ENCODE measurements around the gene ADNP. TPM values are rescaled to one million over a fixed set of nuclear protein-coding genes. Genes with fewer than 3 reads are reported as not detected.

The ADNP gene
- total and polyA plus RNA-seq, 10 of the 15 experiments (the other 5 are each of a cell fraction or from before 2014, with no cell fraction given): 23.0 to 74.4 (median 34.9) TPM

- ATAC-seq (no peak), FAIRE-seq (no peak), DNase-seq (ENCODE audit: low read depth, low spot score) (no peak)
- no peak overlapping the region for H2AFZ ChIP-seq (ENCODE audit: control insufficient read depth, low read depth, low read length)
- BruUV-seq (replicated peaks): no TSS peak
- WGBS (ENCODE audit: insufficient coverage, insufficient replicate concordance, low lambda C conversion rate, missing lambda C conversion rate): 79% methylated on average over 4 of the region's 4 CpGs
- H3K4me3 ChIP-seq: no peak overlapping the region
- ChIA-PET RAD21 (ENCODE audit: unreplicated experiment) (interaction anchor here (2.9 kb wide), 1 partner anchor 154 kb away, joined by 10 read pairs; the partner anchor contains the start of gene BCAS4), POLR2A (no interaction called here), CTCF (interaction anchor here (0.9 to 1.9 kb wide), 3 partner anchors 10 to 154 kb away, joined by 3 to 8 read pairs (median 6); partner anchors contain the start of genes BCAS4 and DPM1), SMC1A (ENCODE audit: uncharacterized antibody, unreplicated experiment) (interaction anchor here (1.9 kb wide), 1 partner anchor 154 kb away, joined by 4 read pairs; the partner anchor contains the start of gene BCAS4)
- no peaks in the 10 kb centered on the region for H3K4me1 ChIP-seq (ENCODE audit: control insufficient read depth, insufficient read depth, low read length)
- no peaks in the 10 kb centered on the region for H3K27me3 ChIP-seq (replicated peaks in 1 of 2; ENCODE audit: control insufficient read depth in 2 of 2, insufficient read depth in 2 of 2, low read length in 1 of 2)
- peaks cover 1% of the 10 kb centered on the region for H3K79me2 ChIP-seq (ENCODE audit: control insufficient read depth, insufficient read depth, low read length)
- H3K27ac ChIP-seq (ENCODE audit: control insufficient read depth, insufficient read depth): no peak overlapping the region
- intact Hi-C loops (cut with micrococcal nuclease; ENCODE audit: unreplicated experiment) (no loop called here), in situ Hi-C loops (cut with MboI) (no loop called here)
- H3K9me3 ChIP-seq (replicated peaks; ENCODE audit: control insufficient read depth, insufficient read depth, low read length): no peaks in the 10 kb centered on the region
- H4K20me1 ChIP-seq (ENCODE audit: control insufficient read depth, insufficient read depth): no peaks in the 10 kb centered on the region
- TF ChIP-seq NKRF (conservative IDR thresholded peaks at IDR 0.05) (no peak), RBBP5 (conservative IDR thresholded peaks at IDR 0.05) (no peak), MEF2B (IDR thresholded peaks at IDR 0.05; ENCODE audit: partially characterized antibody, poor library complexity, severe bottlenecking) (no peak), BACH1 (IDR thresholded peaks at IDR 0.05; ENCODE audit: borderline replicate concordance) (no peak), PAX5 (IDR thresholded peaks at IDR 0.05; ENCODE audit: borderline replicate concordance, low read depth, low read length) (no peak), EP300 (IDR thresholded peaks at IDR 0.05; ENCODE audit: borderline replicate concordance in 1 of 2, control insufficient read depth in 1 of 2, low read depth in 2 of 2, low read length in 2 of 2) (no peak), CBX5 (IDR thresholded peaks at IDR 0.05; ENCODE audit: low read depth) (no peak), CBFB (IDR thresholded peaks at IDR 0.05; ENCODE audit: low read depth) (no peak), HSF1 (IDR thresholded peaks at IDR 0.05; ENCODE audit: low read depth, low read length) (no peak), SIN3A (IDR thresholded peaks at IDR 0.05; ENCODE audit: low read depth, low read length) (no peak), FOS (IDR thresholded peaks at IDR 0.05; ENCODE audit: borderline replicate concordance, extremely low read depth, insufficient read length) (no peak), KDM1A (IDR thresholded peaks at IDR 0.05; ENCODE audit: borderline replicate concordance) (no peak)
- H3K4me2 ChIP-seq (ENCODE audit: control insufficient read depth, insufficient read depth): no peak overlapping the region
- peaks cover 12 to 53% of the 10 kb centered on the region in 2 experiments for H3K36me3 ChIP-seq (ENCODE audit: control insufficient read depth in 2 of 2, insufficient read depth in 2 of 2, low read length in 1 of 2)
- no peak overlapping the region for H3K9ac ChIP-seq (ENCODE audit: control insufficient read depth, insufficient read depth, low read length)
These were observed 17.0 kb upstream of the ADNP start for GRCh38 chr20:50948132-50948785.

All from GM12878 (cell line).